RWPE1 (cell line): ENCODE measurements around the gene CDKL1.
"Not testable (repeated sequence)": the region's sequence is repeated elsewhere in the genome, so short reads cannot be mapped to it uniquely, and the experiment has no call there.

Experiments
- CTCF ChIA-PET: fragments of 350-600 bp; sonication (Branson Sonifier 250); formaldehyde crosslinking; extraction: SDS; loops from one replicate; lab custom pipeline; 2021; lab: Yijun Ruan, JAX
- POLR2A ChIA-PET: fragments of 400-600 bp; formaldehyde crosslinking; extraction: SDS; loops from one replicate; lab custom pipeline; 2020; ENCODE audit warnings: antibody characterized with exemption; ENCODE audit not compliant: low non-redundant PET; lab: Yijun Ruan, JAX
- DNase-seq: peaks from one replicate; pipeline ENCODE4 v3.0.0; 2012; ENCODE audit warnings: low spot score
- H3K27ac ChIP-seq: fragments of 450-650 bp; 2 replicates; pipeline ENCODE4 v1.5.1; 2017
- TF ChIP-seq, protein P1 (sequence below): fragments of 450-650 bp; conservative IDR thresholded peaks from 2 replicates; pipeline ENCODE4 v1.5.1; 2017; ENCODE audit warnings: low read depth, mild to moderate bottlenecking

The CDKL1 gene

DNA sequence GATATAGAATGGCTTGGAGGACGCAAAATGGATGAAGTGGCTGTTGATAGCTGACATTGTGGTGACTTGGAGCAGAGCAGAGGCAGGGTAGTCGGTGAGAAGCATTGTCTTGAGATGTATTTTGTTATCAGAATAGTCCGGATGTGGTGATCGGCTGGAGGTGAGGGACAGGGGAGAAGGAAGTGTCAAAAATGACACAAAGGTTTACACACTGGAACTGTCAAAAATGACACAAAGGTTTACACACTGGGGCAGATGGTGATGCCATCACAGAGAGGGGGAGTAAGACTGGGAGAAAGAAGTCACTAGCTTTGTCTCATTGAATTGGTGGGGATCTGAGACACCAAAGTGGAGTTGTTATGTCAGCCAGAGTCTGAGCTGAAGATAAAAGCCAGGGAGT is 30.1 kb downstream of the CDKL1 start:
- TF ChIP-seq, protein P1, sequence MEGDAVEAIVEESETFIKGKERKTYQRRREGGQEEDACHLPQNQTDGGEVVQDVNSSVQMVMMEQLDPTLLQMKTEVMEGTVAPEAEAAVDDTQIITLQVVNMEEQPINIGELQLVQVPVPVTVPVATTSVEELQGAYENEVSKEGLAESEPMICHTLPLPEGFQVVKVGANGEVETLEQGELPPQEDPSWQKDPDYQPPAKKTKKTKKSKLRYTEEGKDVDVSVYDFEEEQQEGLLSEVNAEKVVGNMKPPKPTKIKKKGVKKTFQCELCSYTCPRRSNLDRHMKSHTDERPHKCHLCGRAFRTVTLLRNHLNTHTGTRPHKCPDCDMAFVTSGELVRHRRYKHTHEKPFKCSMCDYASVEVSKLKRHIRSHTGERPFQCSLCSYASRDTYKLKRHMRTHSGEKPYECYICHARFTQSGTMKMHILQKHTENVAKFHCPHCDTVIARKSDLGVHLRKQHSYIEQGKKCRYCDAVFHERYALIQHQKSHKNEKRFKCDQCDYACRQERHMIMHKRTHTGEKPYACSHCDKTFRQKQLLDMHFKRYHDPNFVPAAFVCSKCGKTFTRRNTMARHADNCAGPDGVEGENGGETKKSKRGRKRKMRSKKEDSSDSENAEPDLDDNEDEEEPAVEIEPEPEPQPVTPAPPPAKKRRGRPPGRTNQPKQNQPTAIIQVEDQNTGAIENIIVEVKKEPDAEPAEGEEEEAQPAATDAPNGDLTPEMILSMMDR = no peak
- no peak for DNase-seq
- POLR2A ChIA-PET = no interaction called here
- CTCF ChIA-PET = interaction anchor here (0.6 kb wide), 1 partner anchor 32 kb away, joined by 3 read pairs; no protein-coding TSS in a partner anchor
- H3K27ac ChIP-seq = no peak overlapping the region

GRCh38 chr14:50366115-50366514 is 30.6 kb downstream of the CDKL1 start:
- no peak overlapping the region for H3K27ac ChIP-seq
- ChIA-PET POLR2A (no interaction called here), CTCF (interaction anchor here (0.6 kb wide), 1 partner anchor 31 kb away, joined by 3 read pairs; no protein-coding TSS in a partner anchor)
- DNase-seq = no peak
- TF ChIP-seq, protein P1 = no peak

DNA sequence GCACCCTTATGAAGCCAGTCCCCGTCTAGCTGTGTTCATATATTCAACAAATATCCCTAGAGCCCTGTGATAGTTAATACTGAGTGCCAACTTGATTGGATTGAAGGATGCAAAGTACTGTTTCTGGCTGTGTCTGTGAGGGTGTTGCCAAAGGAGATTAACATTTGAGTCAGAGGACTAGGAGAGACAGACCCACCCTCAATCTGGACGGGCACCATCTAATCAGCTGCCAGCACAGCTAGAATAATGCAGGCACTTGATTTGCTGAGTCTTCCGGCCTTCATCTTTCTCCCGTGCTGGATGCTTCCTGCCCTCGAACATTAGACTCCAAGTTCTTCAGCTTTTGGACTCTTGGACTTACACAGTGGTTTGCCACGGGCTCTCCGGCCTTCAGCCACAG is 31.1 kb downstream of the CDKL1 start:
- POLR2A ChIA-PET, CTCF ChIA-PET, DNase-seq, H3K27ac ChIP-seq: not testable (repeated sequence)

GRCh38 chr14:50364792-50365191 is 31.9 kb downstream of the CDKL1 start:
- H3K27ac ChIP-seq = no peak overlapping the region
- ChIA-PET POLR2A (no interaction called here), CTCF (no interaction called here)
- DNase-seq = peak; percentile 43
- TF ChIP-seq, protein P1 = no peak

- CTCF ChIA-PET = no interaction called here
- TF ChIP-seq, protein P1 = no peak
- POLR2A ChIA-PET = no interaction called here
- peak overlapping the region; percentile 59 for H3K27ac ChIP-seq
- DNase-seq = no peak
Observed at GRCh38 chr14:50363714-50364111, 33.0 kb downstream of the CDKL1 start.

DNA sequence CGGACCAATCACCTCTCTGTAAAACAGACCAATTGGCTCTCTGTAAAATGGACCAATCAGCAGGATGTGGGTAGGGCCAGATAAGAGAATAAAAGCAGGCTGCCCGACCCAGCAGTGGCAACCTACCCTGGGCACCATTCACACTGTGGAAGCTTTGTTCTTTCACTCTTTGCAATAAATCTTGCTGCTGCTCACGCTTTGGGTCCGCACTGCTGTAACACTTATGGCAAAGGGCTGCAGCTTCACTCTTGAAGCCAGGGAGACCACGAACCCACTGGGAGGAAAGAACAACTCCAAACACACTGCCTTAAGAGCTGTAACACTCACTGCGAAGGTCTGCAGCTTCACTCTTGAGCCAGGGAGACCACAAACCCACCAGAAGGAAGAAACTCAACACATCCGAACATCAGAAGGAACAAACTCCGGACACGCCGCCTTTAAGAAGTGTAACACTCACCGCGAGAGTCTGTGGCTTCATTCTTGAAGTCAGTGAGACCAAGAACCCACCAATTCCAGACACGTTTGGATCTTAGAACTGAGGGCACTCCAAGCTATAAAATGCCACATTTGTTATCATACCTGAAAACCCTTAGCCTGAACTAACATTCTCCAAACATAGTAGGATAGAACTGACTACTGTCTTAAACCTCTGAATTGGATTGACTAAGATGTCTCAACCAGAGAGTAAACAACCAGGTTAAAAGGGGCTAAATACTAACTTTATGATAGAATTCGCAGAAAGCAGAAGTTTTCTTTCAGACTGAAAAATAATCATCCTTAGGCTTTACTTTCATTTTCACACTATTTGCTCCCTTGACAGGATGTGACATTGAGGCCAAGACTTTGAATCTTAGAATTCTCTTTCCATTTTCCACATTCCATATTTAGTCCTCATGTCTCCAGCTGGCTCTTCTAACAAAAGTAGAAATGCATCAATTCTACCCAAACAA is 33.6 kb downstream of the CDKL1 start:
- CTCF ChIA-PET = no interaction called here
- TF ChIP-seq, protein P1 = no peak
- DNase-seq = no peak
- H3K27ac ChIP-seq = peak overlapping the region; percentile 59
- POLR2A ChIA-PET = no interaction called here

DNA sequence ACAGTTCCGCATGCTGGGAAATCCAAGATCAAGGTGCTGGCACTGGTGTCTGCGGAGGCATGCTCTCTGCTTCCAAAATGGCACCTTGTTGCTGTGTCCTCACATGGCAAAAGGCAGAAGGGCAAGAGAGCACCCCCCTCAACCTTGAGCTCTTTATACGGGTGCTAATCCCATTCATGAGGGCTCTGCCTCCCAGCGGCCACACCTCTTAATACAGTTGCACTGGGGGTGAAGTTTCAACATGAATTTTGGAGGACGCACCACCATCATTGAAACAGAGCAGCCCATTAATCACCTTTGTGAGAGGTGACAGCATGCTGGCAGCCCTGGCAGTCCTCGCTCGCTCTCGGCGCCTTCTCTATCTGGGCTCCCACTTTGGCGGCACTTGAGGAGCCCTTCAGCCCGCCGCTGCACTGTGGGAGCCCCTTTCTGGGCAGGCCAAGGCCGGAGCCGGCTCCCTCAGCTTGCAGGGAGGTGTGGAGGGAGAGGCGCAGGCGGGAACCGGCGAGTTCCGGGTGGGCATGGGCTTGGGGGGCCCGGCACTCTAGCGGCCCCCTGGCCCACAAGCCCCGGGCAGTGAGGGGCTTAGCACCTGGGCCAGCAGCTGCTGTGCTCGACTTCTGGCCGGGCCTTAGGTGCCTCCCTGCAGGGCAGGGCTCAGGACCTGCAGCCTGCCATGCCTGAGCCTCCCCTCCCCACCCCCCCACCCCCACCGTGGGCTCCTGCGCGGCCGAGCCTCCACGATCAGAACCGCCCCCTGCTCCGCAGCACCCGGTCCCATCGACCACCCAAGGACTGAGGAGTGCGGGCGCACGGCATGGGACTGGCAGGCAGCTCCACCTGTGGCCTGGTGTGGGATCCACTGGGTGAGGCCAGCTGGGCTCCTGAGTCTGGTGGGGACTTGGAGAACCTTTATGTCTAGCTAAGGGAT is 34.9 kb downstream of the CDKL1 start:
- H3K27ac ChIP-seq, POLR2A ChIA-PET, CTCF ChIA-PET, DNase-seq: not testable (repeated sequence)
